Ectodermal cell (in vitro differentiated cells): ENCODE measurements around the gene GRP.

Experiments
- H3K27ac ChIP-seq: 2 replicates; pipeline ENCODE4 v1.7.0; 2013; ENCODE audit warnings: mild to moderate bottlenecking, low read depth, low read length; ENCODE audit not compliant: insufficient read depth, poor library complexity, severe bottlenecking
- H3K27me3 ChIP-seq: 2 replicates; pipeline ENCODE4 v1.7.0; 2013; ENCODE audit warnings: mild to moderate bottlenecking, low read length; ENCODE audit not compliant: insufficient read depth, control insufficient read depth, poor library complexity, severe bottlenecking
- H3K36me3 ChIP-seq: one replicate; pipeline ENCODE4 v1.7.0; 2013; ENCODE audit warnings: low read length; ENCODE audit not compliant: control insufficient read depth, insufficient read depth
- H3K4me1 ChIP-seq: one replicate; pipeline ENCODE4 v1.7.0; 2013; ENCODE audit warnings: low read length; ENCODE audit not compliant: control insufficient read depth, insufficient read depth
- H3K4me3 ChIP-seq: 2 replicates; pipeline ENCODE4 v1.7.0; 2013; ENCODE audit warnings: low read depth, low read length, control low read depth; ENCODE audit not compliant: insufficient read depth
- H3K9me3 ChIP-seq: 2 replicates; pipeline ENCODE4 v1.7.0; 2013; ENCODE audit warnings: mild to moderate bottlenecking, low read length, moderate library complexity; ENCODE audit not compliant: control insufficient read depth
- WGBS, 2 experiments: methylation state at CpG; one replicate each; pipeline ENCODE4 v1.1.7; 2013; ENCODE audit warnings: missing lambda C conversion rate in 2 of 2; 5-methylcytosine and 5-hydroxymethylcytosine counted together

Gene GRP

DNA sequence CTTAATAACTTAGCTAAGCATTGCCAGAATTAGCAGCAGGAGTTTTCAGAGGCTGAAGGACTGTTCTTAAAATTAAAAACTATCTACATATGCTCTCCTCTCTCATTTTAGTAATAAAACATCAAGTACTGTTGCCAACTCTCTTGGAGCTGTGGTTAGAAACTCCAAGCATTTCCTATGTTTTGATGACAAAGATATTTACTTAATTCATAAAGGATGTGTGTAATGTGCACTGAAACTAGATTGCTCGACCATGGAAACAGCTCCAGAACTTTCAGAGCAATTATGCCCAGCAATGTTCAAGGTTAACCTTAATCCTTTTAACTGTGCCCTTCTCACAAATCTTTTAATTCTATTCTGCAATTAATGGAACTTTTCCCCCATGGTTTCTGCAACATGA, 8.4 kb downstream of the GRP start:
- H3K9me3 ChIP-seq, result no peaks in the 10 kb centered on the region
- H3K4me1 ChIP-seq, result no peaks in the 10 kb centered on the region
- H3K4me3 ChIP-seq, result no peak overlapping the region
- no peak overlapping the region for H3K27ac ChIP-seq
- H3K27me3 ChIP-seq, result peaks cover 61% of the 10 kb centered on the region
- 81% methylated on average over 1 of the region's 1 CpG for WGBS, 2 experiments
- H3K36me3 ChIP-seq, result no peaks in the 10 kb centered on the region

DNA sequence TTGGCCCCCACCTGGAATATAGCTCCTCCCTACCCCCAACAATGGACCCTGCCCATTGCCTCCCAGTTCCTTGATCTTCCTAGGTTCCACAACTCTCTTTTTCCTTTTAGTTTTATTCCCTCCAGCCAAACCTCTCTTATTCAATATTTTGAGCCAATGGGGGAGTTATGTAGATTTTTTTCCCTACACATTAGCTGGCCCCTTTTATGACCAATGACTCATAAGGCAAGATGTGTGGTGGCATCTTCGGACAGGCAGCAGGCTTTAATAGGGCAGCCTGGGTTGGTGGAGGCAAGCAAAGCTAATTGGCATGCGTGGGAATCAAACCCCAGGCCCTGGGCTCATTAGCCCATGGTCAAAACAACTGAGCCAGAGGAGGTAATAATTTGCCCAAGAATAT, 9.2 kb downstream of the GRP start:
- Histone ChIP-seq H3K27me3 (peaks cover 53% of the 10 kb centered on the region), H3K36me3 (no peaks in the 10 kb centered on the region), H3K4me1 (no peaks in the 10 kb centered on the region), H3K4me3 (no peak overlapping the region), H3K9me3 (no peaks in the 10 kb centered on the region), H3K27ac (no peak overlapping the region)
- WGBS, 2 experiments, result 84 to 94% methylated on average over 2 of the region's 2 CpGs

DNA sequence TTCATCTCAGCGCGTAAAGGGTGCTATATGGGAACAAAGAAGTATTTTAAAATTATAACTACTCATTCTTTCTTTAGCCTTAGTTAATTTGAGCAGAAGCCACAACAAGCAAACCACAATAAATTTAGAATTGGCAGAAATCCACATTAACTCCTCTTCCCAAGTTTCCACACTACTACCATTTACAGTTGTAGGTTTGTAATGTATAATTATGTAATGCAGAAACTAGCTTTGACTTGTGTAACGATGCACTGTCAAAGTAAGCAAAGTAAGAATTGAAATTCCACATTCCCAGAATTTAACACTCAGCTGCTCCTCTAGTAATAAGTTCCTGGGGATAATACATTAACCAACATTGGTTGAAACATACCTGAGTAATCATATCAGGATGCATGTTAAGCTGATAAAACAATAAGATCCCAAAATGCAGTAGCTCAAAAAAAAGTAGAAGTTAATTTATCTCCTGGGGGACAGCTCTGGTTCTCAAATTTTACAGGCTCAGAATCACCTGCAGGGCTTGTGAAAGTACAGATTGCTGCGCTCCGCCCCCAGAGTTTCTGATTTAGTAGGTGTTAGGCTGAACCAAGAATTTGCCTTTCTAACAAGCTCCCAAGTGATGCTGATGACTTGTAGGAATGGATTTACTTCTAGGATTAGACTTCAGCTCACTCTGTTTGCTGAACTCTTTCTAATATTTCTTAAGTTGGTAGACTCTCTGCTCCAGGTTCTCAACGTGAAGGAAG, 9.9 kb downstream of the GRP start:
- peaks cover 46% of the 10 kb centered on the region for H3K27me3 ChIP-seq
- H3K27ac ChIP-seq, result no peak overlapping the region
- no peaks in the 10 kb centered on the region for H3K9me3 ChIP-seq
- H3K36me3 ChIP-seq, result no peaks in the 10 kb centered on the region
- no peaks in the 10 kb centered on the region for H3K4me1 ChIP-seq
- H3K4me3 ChIP-seq, result no peak overlapping the region
- WGBS, 2 experiments, result 75 to 79% methylated on average over 3 to 4 of the region's 6 CpGs

DNA sequence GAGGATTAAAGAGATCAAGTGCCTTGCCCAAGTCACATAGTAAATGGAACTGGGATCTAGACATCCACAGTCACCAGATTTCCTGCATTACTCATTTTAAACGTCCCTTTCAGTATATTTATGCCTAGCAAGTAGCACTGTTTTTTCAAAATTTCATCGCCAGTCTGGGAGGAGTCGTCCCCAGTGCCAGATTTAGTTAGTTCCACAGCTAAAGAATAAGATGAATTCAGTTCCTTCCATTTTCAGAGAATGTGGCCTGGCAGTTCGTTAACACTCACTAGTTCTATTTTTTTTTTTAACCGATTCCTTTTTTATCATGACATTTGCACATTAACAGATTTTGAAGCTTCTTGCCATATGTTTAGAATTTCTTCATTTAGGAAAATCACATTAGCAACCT, 11.2 kb downstream of the GRP start:
- Histone ChIP-seq H3K4me1 (no peaks in the 10 kb centered on the region), H3K9me3 (no peaks in the 10 kb centered on the region), H3K4me3 (no peak overlapping the region), H3K27ac (no peak overlapping the region), H3K27me3 (peaks cover 34% of the 10 kb centered on the region), H3K36me3 (no peaks in the 10 kb centered on the region)
- 83 to 84% methylated on average over 5 of the region's 5 CpGs for WGBS, 2 experiments

DNA sequence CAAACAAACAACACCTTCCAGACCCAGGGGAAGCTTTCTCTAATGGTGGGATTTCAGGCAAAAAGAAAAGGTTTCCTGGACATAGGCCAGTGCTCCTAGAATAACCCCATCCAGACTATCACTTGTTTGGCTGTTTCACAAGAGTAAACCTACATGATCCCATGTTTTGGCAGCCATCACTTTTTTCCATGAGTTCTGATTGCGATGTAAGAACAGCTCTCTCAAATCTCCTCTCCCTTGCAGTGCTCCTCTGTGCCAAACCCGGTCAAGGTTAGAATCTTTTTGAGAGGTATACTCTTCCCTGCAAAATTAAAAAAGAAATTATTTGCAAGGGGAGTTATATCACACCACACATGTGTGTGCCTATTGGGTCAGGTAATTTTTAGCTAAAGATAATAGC, 11.9 kb downstream of the GRP start:
- Histone ChIP-seq H3K4me3 (no peak overlapping the region), H3K4me1 (no peaks in the 10 kb centered on the region), H3K27me3 (peaks cover 26% of the 10 kb centered on the region), H3K36me3 (no peaks in the 10 kb centered on the region), H3K9me3 (no peaks in the 10 kb centered on the region), H3K27ac (no peak overlapping the region)
- WGBS, 2 experiments, result 88 to 93% methylated on average over 1 to 2 of the region's 2 CpGs

DNA sequence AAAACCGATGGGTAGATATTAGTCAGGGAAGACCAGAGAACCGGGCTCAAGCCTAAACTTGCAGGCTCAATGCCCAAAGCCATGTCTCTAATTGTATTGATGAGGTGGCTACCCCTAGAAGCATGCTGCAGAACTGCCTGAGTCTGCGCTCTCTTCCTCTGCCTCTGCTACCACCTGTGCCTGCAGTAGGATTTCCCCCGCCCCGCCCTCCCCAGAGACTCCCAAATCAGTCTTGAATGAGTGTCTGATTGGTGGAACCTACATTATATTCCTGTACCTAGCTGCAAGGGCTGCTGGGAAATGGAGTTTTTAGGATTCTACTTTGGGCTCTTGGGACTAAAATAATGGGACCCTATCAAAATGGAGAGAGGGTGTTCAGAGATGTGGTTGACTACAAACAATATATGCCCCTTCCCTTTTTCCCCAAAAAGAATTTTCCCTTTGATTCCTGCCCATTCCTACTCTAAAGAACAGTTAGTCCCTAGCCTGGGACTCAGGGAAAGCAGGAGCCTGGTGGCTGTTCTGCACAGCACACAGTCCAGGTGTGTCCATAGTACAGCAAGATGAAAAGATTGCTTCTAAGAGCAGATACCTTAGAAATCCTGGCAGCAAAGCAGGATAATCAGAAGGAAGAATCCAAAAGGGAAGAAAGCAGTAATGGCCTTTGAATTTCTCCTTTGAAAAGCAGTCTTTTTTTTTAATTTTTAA, 12.5 kb downstream of the GRP start:
- peaks cover 20% of the 10 kb centered on the region for H3K27me3 ChIP-seq
- H3K9me3 ChIP-seq, result no peaks in the 10 kb centered on the region
- WGBS, 2 experiments, result 71 to 84% methylated on average over 5 of the region's 5 CpGs
- H3K4me3 ChIP-seq, result no peak overlapping the region
- no peaks in the 10 kb centered on the region for H3K4me1 ChIP-seq
- no peak overlapping the region for H3K27ac ChIP-seq
- H3K36me3 ChIP-seq, result no peaks in the 10 kb centered on the region

DNA sequence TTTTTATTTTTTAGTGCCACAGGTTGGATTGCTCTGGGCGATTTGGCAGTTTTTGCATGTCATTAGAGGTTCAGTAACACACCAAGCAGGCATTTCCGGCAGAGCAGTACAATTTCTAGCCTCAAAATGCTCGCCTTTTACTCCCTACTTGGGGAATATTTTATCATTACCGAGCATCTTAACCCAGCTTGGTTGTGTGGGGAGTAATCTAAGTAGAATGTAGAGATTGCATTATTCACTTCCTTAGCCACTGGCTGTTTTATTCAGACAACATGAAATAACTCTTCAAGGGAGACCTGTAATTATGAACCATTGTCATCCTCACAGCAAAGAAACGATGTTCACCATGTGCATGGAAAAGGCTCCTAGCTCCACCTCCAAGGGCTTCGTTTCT, 13.1 kb downstream of the GRP start:
- Histone ChIP-seq H3K9me3 (no peaks in the 10 kb centered on the region), H3K27me3 (peaks cover 14% of the 10 kb centered on the region), H3K4me3 (no peak overlapping the region), H3K27ac (no peak overlapping the region), H3K36me3 (no peaks in the 10 kb centered on the region), H3K4me1 (no peaks in the 10 kb centered on the region)
- WGBS, 2 experiments, result 91 to 92% methylated on average over 5 to 6 of the region's 6 CpGs

DNA sequence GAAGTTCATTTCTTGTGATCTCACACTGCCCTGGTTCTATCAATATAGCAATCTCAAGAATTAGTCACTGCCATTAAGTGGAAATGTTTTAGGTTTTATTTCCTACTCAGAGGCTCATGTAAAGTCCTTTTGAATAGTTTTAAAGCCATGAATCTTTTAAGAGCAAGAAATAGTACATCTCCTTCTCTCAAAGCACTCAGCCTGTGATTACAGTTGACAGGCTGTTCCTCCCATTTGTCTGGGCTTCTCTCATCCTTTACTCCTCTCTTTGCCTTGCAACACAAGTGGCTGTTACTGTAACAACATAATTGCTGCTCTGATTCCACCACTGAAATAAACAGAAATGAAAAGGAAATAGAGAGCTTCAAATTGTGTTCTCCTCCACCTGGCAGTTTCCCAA, 18.4 kb downstream of the GRP start:
- Histone ChIP-seq H3K4me3 (no peak overlapping the region), H3K36me3 (no peaks in the 10 kb centered on the region), H3K9me3 (no peaks in the 10 kb centered on the region), H3K4me1 (no peaks in the 10 kb centered on the region), H3K27ac (no peak overlapping the region), H3K27me3 (peaks cover 4% of the 10 kb centered on the region)

DNA sequence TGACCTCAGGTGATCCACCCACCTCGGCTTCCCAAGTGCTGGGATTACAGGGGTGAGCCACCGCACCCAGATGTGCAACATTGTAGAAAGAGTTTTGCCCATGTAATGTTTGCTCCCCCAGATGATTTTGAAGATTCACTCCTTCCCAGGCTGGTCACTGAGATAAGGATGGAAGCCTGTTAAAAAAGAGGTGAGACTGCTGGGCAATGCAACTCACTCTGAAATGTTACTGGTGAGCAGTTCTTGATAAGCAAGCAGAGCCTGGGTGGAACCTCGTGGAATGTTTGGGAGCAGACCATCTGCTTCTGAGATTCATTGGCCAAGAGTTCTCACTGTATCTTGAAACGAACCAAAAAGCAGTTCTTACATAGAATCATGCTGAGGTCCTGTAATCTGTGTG, 19.7 kb downstream of the GRP start:
- H3K9me3 ChIP-seq, result no peaks in the 10 kb centered on the region
- H3K36me3 ChIP-seq, result no peaks in the 10 kb centered on the region
- no peak overlapping the region for H3K27ac ChIP-seq
- no peak overlapping the region for H3K4me3 ChIP-seq
- H3K4me1 ChIP-seq, result no peaks in the 10 kb centered on the region
- 86% methylated on average over 4 of the region's 4 CpGs for WGBS, 2 experiments
- peaks cover 4% of the 10 kb centered on the region for H3K27me3 ChIP-seq

DNA sequence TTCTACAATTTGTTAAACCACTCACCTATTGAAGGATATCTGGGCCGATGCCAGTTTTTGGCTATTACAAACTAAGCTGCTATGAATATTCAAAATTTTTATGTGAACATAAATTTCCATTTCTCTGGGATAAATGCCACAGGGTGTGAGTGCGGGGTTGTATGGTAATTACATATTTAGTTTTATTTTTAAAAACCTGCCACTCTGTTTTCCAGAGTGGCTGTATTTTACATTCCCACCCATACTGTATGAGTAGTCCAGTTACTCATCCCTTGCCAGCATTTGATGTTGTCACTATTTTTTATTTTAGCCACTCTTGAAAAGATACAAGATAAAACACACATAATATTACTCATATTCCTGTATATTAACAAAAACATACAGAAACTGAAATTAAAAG, 22.9 kb downstream of the GRP start:
- peaks cover 33% of the 10 kb centered on the region for H3K27me3 ChIP-seq

More for the DNA sequence above, 22.9 kb downstream of the GRP start:
- H3K9me3 ChIP-seq, result no peaks in the 10 kb centered on the region
- no peaks in the 10 kb centered on the region for H3K4me1 ChIP-seq
- no peaks in the 10 kb centered on the region for H3K36me3 ChIP-seq
- 80 to 86% methylated on average over 1 of the region's 2 CpGs for WGBS, 2 experiments
- no peak overlapping the region for H3K4me3 ChIP-seq
- H3K27ac ChIP-seq, result no peak overlapping the region
